HCT116 (cell line): ENCODE results near the gene MAP3K5. TPM values are rescaled to one million over a fixed set of nuclear protein-coding genes. Genes with fewer than 3 reads are reported as not detected.

Experiments
- ATAC-seq: fragments of 200-7000 bp; cut with Tn5 transposase; 2 replicates; pipeline ENCODE4 v1.9.1; 2020; ENCODE audit warnings: mild to moderate bottlenecking, moderate library complexity
- BruUV-seq: library from RNA; stranded (reverse); fragments of 400-500 nt; replicated peaks from 2 replicates; lab custom pipeline; 2021; lab: Mats Ljungman, UMichigan
- CTCF ChIA-PET: fragments of 300-600 bp; sonication (Branson Sonifier 250); formaldehyde crosslinking; loops from one replicate; lab custom pipeline; 2021; ENCODE audit warnings: antibody characterized with exemption; lab: Charles Lee
- POLR2A ChIA-PET: fragments of 300-600, 350-600 bp; sonication (Branson Sonifier 250); formaldehyde crosslinking; loops from one replicate; lab custom pipeline; 2021; ENCODE audit warnings: antibody characterized with exemption; lab: Charles Lee
- RAD21 ChIA-PET, 2 experiments: fragments of 300-600 bp; sonication (Branson Sonifier 250); formaldehyde crosslinking; loops; one replicate each; lab custom pipeline; 2023; ENCODE audit warnings: low total read pairs in 2 of 2; ENCODE audit not compliant: uncharacterized antibody in 2 of 2, unreplicated experiment in 2 of 2, low non-redundant PET in 1 of 2; lab: Charles Lee
- DNase-seq: peaks from one replicate; pipeline ENCODE4 v3.0.0-alpha.2; 2010; ENCODE audit warnings: low read depth, low spot score
- H2AFZ ChIP-seq: fragments of 200-600 bp; shearing (Covaris generic), sonication (generic); 2 replicates; pipeline ENCODE4 v1.6.1; 2017; ENCODE audit warnings: low read depth, mixed run types, mixed read lengths, antibody characterized with exemption, low read length; ENCODE audit not compliant: poor library complexity, severe bottlenecking
- H3K27ac ChIP-seq: 2 replicates; pipeline ENCODE4 v1.5.1; 2012; ENCODE audit warnings: low read depth, low read length
- H3K27me3 ChIP-seq: fragments of 200-600 bp; sonication (generic); 2 replicates; pipeline ENCODE4 v1.6.1; 2016; ENCODE audit warnings: mixed run types, low read length, mixed read lengths; ENCODE audit not compliant: insufficient read depth
- H3K36me3 ChIP-seq, 2 experiments: fragments of 200-500 bp in 1 of 2; fragments of 200-600 bp in 1 of 2; sonication (Bioruptor generic) in 1 of 2; sonication (generic) in 1 of 2; 2 replicates each; pipeline versions ENCODE4 v1.5.1 to v1.6.1; 2014 to 2016; ENCODE audit warnings: low read length in 2 of 2, inconsistent platforms in 1 of 2, mixed read lengths in 1 of 2, mixed run types in 1 of 2; ENCODE audit not compliant: insufficient read depth in 2 of 2, control insufficient read depth in 1 of 2
- H3K4me1 ChIP-seq, 2 experiments: fragments of 200-600 bp in 1 of 2; sonication (generic) in 1 of 2; 2 replicates each; pipeline versions ENCODE4 v1.5.1 to v1.6.1; 2012 to 2017; ENCODE audit warnings: low read length in 2 of 2, inconsistent platforms in 1 of 2, mild to moderate bottlenecking in 1 of 2, mixed read lengths in 1 of 2, mixed run types in 1 of 2, moderate library complexity in 1 of 2; ENCODE audit not compliant: insufficient read depth in 2 of 2, control insufficient read depth in 1 of 2
- H3K4me2 ChIP-seq: fragments of 200-600 bp; sonication (generic); 2 replicates; pipeline ENCODE4 v1.6.1; 2017; ENCODE audit warnings: mixed run types, low read length, mixed read lengths
- H3K4me3 ChIP-seq, 2 experiments: fragments of 200-600 bp in 1 of 2; sonication (generic) in 1 of 2; replicated peaks in 1 of 2; 2 replicates each; pipeline ENCODE4 v1.5.1; 2011 to 2016; ENCODE audit warnings: low read length in 2 of 2, control low read depth in 1 of 2, low read depth in 1 of 2, mild to moderate bottlenecking in 1 of 2, mixed read lengths in 1 of 2, mixed run types in 1 of 2
- H3K79me2 ChIP-seq: fragments of 200-600 bp; sonication (generic); 2 replicates; pipeline ENCODE4 v1.6.1; 2017; ENCODE audit warnings: mild to moderate bottlenecking, mixed run types, low read length, moderate library complexity, mixed read lengths; ENCODE audit not compliant: insufficient read depth
- H3K9ac ChIP-seq: fragments of 200-600 bp; sonication (generic); 2 replicates; pipeline ENCODE4 v1.6.1; 2016; ENCODE audit warnings: low read length, mixed read lengths
- H3K9me2 ChIP-seq: fragments of 200-600 bp; sonication (generic), shearing (Covaris generic); 2 replicates; pipeline ENCODE4 v1.6.1; 2017; ENCODE audit warnings: mixed run types, mild to moderate bottlenecking, moderate library complexity; ENCODE audit not compliant: insufficient read depth
- H3K9me3 ChIP-seq, 2 experiments: fragments of 200-500 bp in 1 of 2; fragments of 200-600 bp in 1 of 2; sonication (Bioruptor generic) in 1 of 2; sonication (generic) in 1 of 2; 2 replicates each; pipeline ENCODE4 v1.6.1; 2014 to 2017; ENCODE audit warnings: low read length in 2 of 2, mixed read lengths in 2 of 2, inconsistent platforms in 1 of 2, low read depth in 1 of 2, mild to moderate bottlenecking in 1 of 2, mixed run types in 1 of 2, moderate library complexity in 1 of 2; ENCODE audit not compliant: control insufficient read depth in 1 of 2, insufficient read depth in 1 of 2
- H4K20me1 ChIP-seq: fragments of 200-600 bp; sonication (generic), shearing (Covaris generic); 2 replicates; pipeline ENCODE4 v1.6.1; 2017; ENCODE audit warnings: mixed run types, mild to moderate bottlenecking, moderate library complexity; ENCODE audit not compliant: insufficient read depth
- CEBPB ChIP-seq: IDR thresholded peaks from 2 replicates; pipeline ENCODE4 v1.6.1; 2012; ENCODE audit warnings: low read depth
- EGR1 ChIP-seq: IDR thresholded peaks from 2 replicates; pipeline ENCODE4 v1.6.1; 2012; ENCODE audit warnings: low read depth
- ELF1 ChIP-seq: IDR thresholded peaks from 2 replicates; pipeline ENCODE4 v1.6.1; 2012; ENCODE audit warnings: low read depth, borderline replicate concordance
- EZH2phosphoT487 ChIP-seq: fragments of 200-600 bp; IDR thresholded peaks from 2 replicates; pipeline ENCODE4 v1.6.1; 2018; ENCODE audit warnings: antibody characterized with exemption, borderline replicate concordance
- JUND ChIP-seq: IDR thresholded peaks from 2 replicates; pipeline ENCODE4 v1.6.1; 2012
- MAX ChIP-seq: IDR thresholded peaks from 2 replicates; pipeline ENCODE4 v1.6.1; 2012
- POLR2A ChIP-seq: IDR thresholded peaks from 2 replicates; pipeline ENCODE4 v1.7.0; 2011; ENCODE audit warnings: borderline replicate concordance; ENCODE audit not compliant: insufficient read depth, insufficient read length; ENCODE audit errors: extremely low read depth
- RAD21 ChIP-seq: IDR thresholded peaks from 2 replicates; pipeline ENCODE4 v1.6.1; 2012; ENCODE audit warnings: low read depth, mild to moderate bottlenecking
- REST ChIP-seq: IDR thresholded peaks from 2 replicates; pipeline ENCODE4 v1.6.1; 2012; ENCODE audit warnings: low read depth
- SIN3A ChIP-seq: IDR thresholded peaks from 2 replicates; pipeline ENCODE4 v1.6.1; 2012; ENCODE audit warnings: low read depth
- SP1 ChIP-seq: IDR thresholded peaks from 2 replicates; pipeline ENCODE4 v1.6.1; 2012; ENCODE audit warnings: low read depth
- SRF ChIP-seq: IDR thresholded peaks from 2 replicates; pipeline ENCODE4 v1.6.1; 2012; ENCODE audit warnings: low read depth
- TCF7L2 ChIP-seq: IDR thresholded peaks from 2 replicates; pipeline ENCODE4 v1.7.0; 2011; ENCODE audit warnings: borderline replicate concordance, inconsistent platforms; ENCODE audit not compliant: insufficient read depth, insufficient read length; ENCODE audit errors: extremely low read depth
- ZBTB33 ChIP-seq: IDR thresholded peaks from 2 replicates; pipeline ENCODE4 v1.6.1; 2011; ENCODE audit warnings: mild to moderate bottlenecking, low read length, moderate library complexity; ENCODE audit not compliant: insufficient replicate concordance; ENCODE audit errors: extremely low read depth
- ZFX ChIP-seq: fragments of 450-650 bp; IDR thresholded peaks from 2 replicates; pipeline ENCODE4 v1.6.1; 2017
- ZNF274 ChIP-seq: fragments of 200-500 bp; sonication (Bioruptor generic); IDR thresholded peaks from 2 replicates; pipeline ENCODE4 v1.6.1; 2014; ENCODE audit warnings: mild to moderate bottlenecking, low read depth, low read length, inconsistent platforms
- intact Hi-C: fragments of 100-400 bp; cut with micrococcal nuclease; formaldehyde crosslinking; loops from 2 replicates; pipeline ENCODE4 v1.10.0; 2022
- total RNA-seq: library from RNA; stranded (reverse); gene quantifications from one replicate; pipeline ENCODE4 v1.2.1, GENCODE V29; 2021; ENCODE audit not compliant: unreplicated experiment

MAP3K5 gene
- total RNA-seq, 1 experiment from 2014 or later: 11.8 TPM

GRCh38 chr6:136660727-136661126 lies 131.6 kb downstream of the MAP3K5 start:
- POLR2A ChIA-PET: no interaction called here
- no TSS peak for BruUV-seq

GRCh38 chr6:136659991-136660499 lies 132.2 kb downstream of the MAP3K5 start:
- H3K4me1 ChIP-seq: no peaks in the 10 kb centered on the region
- ChIA-PET POLR2A (no interaction called here), CTCF (no interaction called here), RAD21 (no interaction called here)
- no peaks in the 10 kb centered on the region for H4K20me1 ChIP-seq
- DNase-seq: no peak
- no peak overlapping the region for H3K4me2 ChIP-seq
- H3K27me3 ChIP-seq: no peaks in the 10 kb centered on the region
- no peak overlapping the region for H3K4me3 ChIP-seq
- H3K79me2 ChIP-seq: no peaks in the 10 kb centered on the region
- no TSS peak for BruUV-seq
- H3K36me3 ChIP-seq: no peaks in the 10 kb centered on the region
- H3K27ac ChIP-seq: no peak overlapping the region
- H3K9ac ChIP-seq: no peak overlapping the region
- no peaks in the 10 kb centered on the region for H3K9me3 ChIP-seq
- ATAC-seq: no peak
- intact Hi-C loops: no loop called here
- no peak overlapping the region for H2AFZ ChIP-seq
- H3K9me2 ChIP-seq: no peaks in the 10 kb centered on the region
- TF ChIP-seq ZFX (no peak), RAD21 (no peak), POLR2A (no peak), MAX (no peak), SIN3A (no peak), ZNF274 (no peak), ELF1 (no peak), CEBPB (no peak), REST (no peak), EZH2phosphoT487 (no peak)

More at GRCh38 chr6:136660727-136661126, 131.6 kb downstream of the MAP3K5 start:
- no peak overlapping the region for H2AFZ ChIP-seq
- H3K79me2 ChIP-seq: no peaks in the 10 kb centered on the region
- TF ChIP-seq JUND (no peak), ZBTB33 (no peak), POLR2A (no peak), SRF (no peak), SP1 (no peak), TCF7L2 (no peak), ZFX (no peak), EGR1 (no peak)
- DNase-seq (no peak), ATAC-seq (no peak)
- no peak overlapping the region for H3K9ac ChIP-seq
- H3K9me2 ChIP-seq: no peaks in the 10 kb centered on the region
- H4K20me1 ChIP-seq: no peaks in the 10 kb centered on the region
- H3K4me1 ChIP-seq: no peaks in the 10 kb centered on the region
- RAD21 ChIA-PET: no interaction called here
- H3K4me2 ChIP-seq: no peak overlapping the region
- CTCF ChIA-PET: no interaction called here
- H3K9me3 ChIP-seq: no peaks in the 10 kb centered on the region
- no peak overlapping the region for H3K4me3 ChIP-seq
- H3K36me3 ChIP-seq: no peaks in the 10 kb centered on the region
- H3K27me3 ChIP-seq: no peaks in the 10 kb centered on the region
- no peak overlapping the region for H3K27ac ChIP-seq
- intact Hi-C loops: no loop called here
